Measurements from ENCODE around the gene LRRC71. TPM values are rescaled to one million over a fixed set of nuclear protein-coding genes. Genes with fewer than 3 reads are reported as not detected.

Gene LRRC71
- total and polyA plus RNA-seq, 2 donors from 2014 or later = 0.19 to 0.50 TPM

GRCh38 chr1:156923670-156924477, 3.4 kb downstream of the LRRC71 start:
- intact Hi-C loops (cut with DNase I) = no loop called here
- H3K27ac ChIP-seq (ENCODE audit: low read depth in 2 of 2, low read length in 2 of 2) = no peak overlapping the region
- no peaks in the 10 kb centered on the region for H3K36me3 ChIP-seq (ENCODE audit: control insufficient read depth in 2 of 3, insufficient read depth in 3 of 3, low read length in 3 of 3)
- H3K9me3 ChIP-seq (ENCODE audit: control insufficient read depth in 2 of 3, insufficient read depth in 1 of 3, low read length in 3 of 3) = no peaks in the 10 kb centered on the region
- TF ChIP-seq CTCF (IDR thresholded peaks at IDR 0.05; ENCODE audit: borderline replicate concordance, extremely low read depth, insufficient read depth) = no peak
- H3K27me3 ChIP-seq (ENCODE audit: control insufficient read depth, insufficient read depth, low read length) = peaks cover 45% of the 10 kb centered on the region
- H3K9ac ChIP-seq (ENCODE audit: low read length in 3 of 3) = no peak overlapping the region
- peak in 4 of 5 donors; percentile 35 to 80 (median 63) for DNase-seq
- no peak overlapping the region for H3K4me3 ChIP-seq (ENCODE audit: low read length in 3 of 3)
- H3K4me1 ChIP-seq (ENCODE audit: control insufficient read depth in 2 of 3, insufficient read depth in 2 of 3, low read depth in 1 of 3, low read length in 3 of 3) = peaks cover 0 to 5% (median 0%) of the 10 kb centered on the region in 3 donors
- FAIRE-seq = no peak

- Histone ChIP-seq H3K27ac (ENCODE audit: low read depth in 2 of 2, low read length in 2 of 2) (no peak overlapping the region), H3K4me1 (ENCODE audit: control insufficient read depth in 2 of 3, insufficient read depth in 2 of 3, low read depth in 1 of 3, low read length in 3 of 3) (peaks cover 0 to 5% (median 0%) of the 10 kb centered on the region in 3 donors), H3K36me3 (ENCODE audit: control insufficient read depth in 2 of 3, insufficient read depth in 3 of 3, low read length in 3 of 3) (no peaks in the 10 kb centered on the region), H3K9me3 (ENCODE audit: control insufficient read depth in 2 of 3, insufficient read depth in 1 of 3, low read length in 3 of 3) (no peaks in the 10 kb centered on the region), H3K27me3 (ENCODE audit: control insufficient read depth, insufficient read depth, low read length) (peaks cover 48% of the 10 kb centered on the region), H3K9ac (ENCODE audit: low read length in 3 of 3) (no peak overlapping the region), H3K4me3 (ENCODE audit: low read length in 3 of 3) (no peak overlapping the region)
- DNase-seq = peak in 2 of 5 donors; percentile 58 to 63
- TF ChIP-seq CTCF (IDR thresholded peaks at IDR 0.05; ENCODE audit: borderline replicate concordance, extremely low read depth, insufficient read depth) = no peak
- intact Hi-C loops (cut with DNase I) = no loop called here
- FAIRE-seq = no peak
Observed at GRCh38 chr1:156924478-156925153, 4.2 kb downstream of the LRRC71 start.

- Histone ChIP-seq H3K4me3 (ENCODE audit: low read length in 3 of 3) (no peak overlapping the region), H3K27me3 (ENCODE audit: control insufficient read depth, insufficient read depth, low read length) (peaks cover 45% of the 10 kb centered on the region), H3K36me3 (ENCODE audit: control insufficient read depth in 2 of 3, insufficient read depth in 3 of 3, low read length in 3 of 3) (no peaks in the 10 kb centered on the region), H3K4me1 (ENCODE audit: control insufficient read depth in 2 of 3, insufficient read depth in 2 of 3, low read depth in 1 of 3, low read length in 3 of 3) (peaks cover 0 to 4% (median 0%) of the 10 kb centered on the region in 3 donors), H3K27ac (ENCODE audit: low read depth in 2 of 2, low read length in 2 of 2) (no peak overlapping the region), H3K9me3 (ENCODE audit: control insufficient read depth in 2 of 3, insufficient read depth in 1 of 3, low read length in 3 of 3) (no peaks in the 10 kb centered on the region), H3K9ac (ENCODE audit: low read length in 3 of 3) (no peak overlapping the region)
- intact Hi-C loops (cut with DNase I) = no loop called here
- DNase-seq = peak in 1 of 5 donors; percentile 43
- FAIRE-seq = no peak
- no peak for TF ChIP-seq CTCF (IDR thresholded peaks at IDR 0.05; ENCODE audit: borderline replicate concordance, extremely low read depth, insufficient read depth)
Observed at GRCh38 chr1:156925154-156926010, 5.0 kb downstream of the LRRC71 start.
